K562 (cell line): Measurements from ENCODE around the gene CREG2. TPM values are rescaled to one million over a fixed set of nuclear protein-coding genes. Genes with fewer than 3 reads are reported as not detected.

Source experiments
- BRD9 ChIP-seq: fragments of 450-650 bp; IDR thresholded peaks from 2 replicates; pipeline ENCODE4 v1.6.1; 2018; ENCODE audit warnings: low read depth; ENCODE audit not compliant: partially characterized antibody
- CBFB ChIP-seq: sonication (generic); formaldehyde crosslinking; IDR thresholded peaks from 2 replicates; pipeline ENCODE4 v1.4.0; 2020; ENCODE audit warnings: mild to moderate bottlenecking, missing genetic modification reagents
- CHD4 ChIP-seq: fragments of 200-600 bp; sonication (generic); IDR thresholded peaks from 3 replicates; pipeline ENCODE4 v1.6.1; 2012; ENCODE audit warnings: low read depth, mild to moderate bottlenecking, mixed read lengths, low read length, inconsistent platforms; ENCODE audit not compliant: insufficient read depth, insufficient replicate concordance, poor library complexity, severe bottlenecking
- ETS2 ChIP-seq: IDR thresholded peaks from 2 replicates; pipeline ENCODE4 v1.6.1; 2016; ENCODE audit warnings: borderline replicate concordance, missing genetic modification characterization, mild to moderate bottlenecking, moderate library complexity, missing compliant biosample characterization; ENCODE audit not compliant: poor library complexity, severe bottlenecking
- IFI16 ChIP-seq: fragments of 250-450 bp; sonication (Bioruptor Pico); IDR thresholded peaks from 2 replicates; pipeline ENCODE4 v2.1.2; 2022; ENCODE audit warnings: mild to moderate bottlenecking, inconsistent platforms
- NFXL1 ChIP-seq: fragments of 450-650 bp; formaldehyde crosslinking; IDR thresholded peaks from 2 replicates; pipeline ENCODE4 v1.4.0; 2021; ENCODE audit warnings: mild to moderate bottlenecking
- RERE ChIP-seq: sonication (generic); formaldehyde crosslinking; IDR thresholded peaks from 2 replicates; pipeline ENCODE4 v1.8.0; 2023; ENCODE audit warnings: missing genetic modification reagents, mild to moderate bottlenecking, borderline replicate concordance
- STAT6 ChIP-seq: sonication (generic); formaldehyde crosslinking; IDR thresholded peaks from 2 replicates; pipeline ENCODE4 v1.8.1; 2023; ENCODE audit warnings: mild to moderate bottlenecking, missing genetic modification reagents
- TAL1 ChIP-seq: fragments of 450-650 bp; IDR thresholded peaks from 2 replicates; pipeline ENCODE4 v1.6.1; 2016; ENCODE audit warnings: mild to moderate bottlenecking
- THAP12 ChIP-seq: fragments of 250-450 bp; sonication (Bioruptor Pico); IDR thresholded peaks from 2 replicates; pipeline ENCODE4 v1.9.0; 2021; ENCODE audit warnings: mild to moderate bottlenecking, inconsistent platforms
- ZBTB11 ChIP-seq, 3 experiments: fragments of 200-800 bp in 1 of 3; fragments of 250-450 bp in 1 of 3; fragments of 450-650 bp in 1 of 3; sonication (Bioruptor Pico) in 1 of 3; sonication (Bioruptor generic) in 1 of 3; formaldehyde crosslinking in 1 of 3; IDR thresholded peaks; 2 replicates each; pipeline versions ENCODE4 v1.6.1 to v1.8.0; 2016 to 2022; ENCODE audit warnings: mild to moderate bottlenecking in 2 of 3, missing genetic modification characterization in 2 of 3, missing compliant biosample characterization in 1 of 3, moderate library complexity in 1 of 3
- ZNF197 ChIP-seq: fragments of 200-800 bp; sonication (Bioruptor generic); IDR thresholded peaks from 2 replicates; pipeline ENCODE4 v1.6.1; 2016; ENCODE audit warnings: low read depth, missing genetic modification characterization, missing compliant biosample characterization
- polyA plus RNA-seq, 8 experiments: library from polyadenylated mRNA; depleted of rRNA in 4 of 8; stranded (reverse) in 5 of 8; unstranded in 3 of 8; fragments of >200 nt; fragmentation: Nextera tagmentation in 2 of 8; fragmentation: Illumina TruSeq in 1 of 8; extraction: Ambion mirVana in 2 of 8; extraction: Trizol in 1 of 8; gene quantifications; 2 replicates each; pipeline versions ENCODE4 v1.2.1 to v1.2.3, GENCODE V29; 2011 to 2014; ENCODE audit warnings: inconsistent platforms in 1 of 8, missing spikeins in 1 of 8
- total RNA-seq, 7 experiments: library from RNA; depleted of rRNA in 6 of 7; stranded (reverse); fragments of >200 nt in 6 of 7; fragmentation: Illumina TruSeq in 2 of 7; extraction: Trizol in 2 of 7; gene quantifications; 2 replicates each; pipeline versions ENCODE4 v1.2.1 to v1.2.3, GENCODE V29; 2011 to 2021; ENCODE audit warnings: low replicate concordance in 1 of 7

The CREG2 gene
- total and polyA plus RNA-seq, 9 of the 15 experiments (the other 6 are each of a cell fraction or from before 2014, with no cell fraction given), result not detected

DNA sequence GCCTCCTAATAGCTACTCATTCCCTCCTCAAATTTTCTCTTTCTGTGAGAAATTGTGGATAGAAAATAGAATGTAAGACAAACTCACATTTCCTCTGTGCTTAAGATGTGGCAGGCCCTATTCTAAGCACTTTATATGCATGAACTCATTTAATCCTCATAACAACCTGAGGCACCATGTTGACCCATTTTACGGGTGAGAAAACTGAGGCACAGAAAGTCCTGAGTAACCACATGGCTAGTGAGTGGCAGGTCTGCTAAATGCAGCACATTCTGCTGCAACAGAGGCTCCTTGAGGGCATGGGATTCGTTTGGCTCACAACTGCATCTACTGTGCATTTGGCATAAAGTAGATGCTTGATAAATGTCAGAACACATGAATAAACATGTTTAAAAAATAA, 56.1 kb downstream of the CREG2 start (continued):
- TF ChIP-seq STAT6 (no peak), ZBTB11 (CRISPR knock-in tag; IDR thresholded peaks at IDR 0.05) (no peak), IFI16 (CRISPR knock-in tag) (no peak), BRD9 (no peak), TAL1 (no peak), CBFB (CRISPR knock-in tag) (no peak), ZNF197 (CRISPR knock-in tag) (no peak), ETS2 (tag) (no peak), RERE (no peak), CHD4 (peak; percentile 85), NFXL1 (no peak), THAP12 (CRISPR knock-in tag) (no peak)
